IPS-11a (cell line): ENCODE measurements around the gene RPN1.
"Not testable (repeated sequence)": the region's sequence is repeated elsewhere in the genome, so short reads cannot be mapped to it uniquely, and the experiment has no call there.

Experiments
- H3K4me3 ChIP-seq: one replicate; pipeline ENCODE4 v1.5.1; 2013; ENCODE audit warnings: low read depth, low read length, control low read depth

Gene RPN1

DNA sequence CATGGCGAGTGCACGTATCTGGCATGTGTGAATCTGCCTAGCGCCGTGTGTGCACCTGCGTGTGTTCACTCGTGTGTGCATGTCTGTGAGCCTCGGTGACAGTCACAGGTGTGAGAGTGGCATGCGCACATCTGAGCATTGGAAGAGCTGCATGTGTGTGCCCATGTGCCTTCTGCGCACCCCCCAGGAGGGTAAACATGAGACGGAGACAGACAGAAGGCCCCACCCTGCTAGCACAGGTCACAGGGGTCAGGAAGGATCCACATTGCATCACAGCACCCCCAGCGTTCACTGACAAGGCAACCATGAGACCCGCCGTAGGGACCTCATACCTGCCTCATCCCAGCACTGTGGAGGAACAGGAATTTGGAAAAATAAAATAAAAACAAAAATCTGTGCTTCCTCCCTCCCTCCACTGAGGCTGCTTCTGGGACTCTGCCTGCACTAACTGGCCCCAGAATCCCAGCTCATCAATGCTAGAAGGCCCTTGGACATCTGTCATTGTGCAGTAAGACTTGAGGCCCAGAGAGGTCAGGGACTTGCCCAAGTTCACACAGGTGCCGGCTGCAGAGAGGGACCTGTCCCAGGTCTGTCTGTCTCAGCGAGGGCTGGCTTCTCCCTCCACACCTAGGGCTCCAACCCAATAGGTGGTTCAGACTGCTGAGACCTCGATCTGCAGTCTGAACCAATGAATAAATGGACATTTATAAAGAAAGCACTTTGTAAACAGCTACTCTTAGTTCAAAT lies 37.4 kb downstream of the RPN1 start:
- no peak overlapping the region for H3K4me3 ChIP-seq

DNA sequence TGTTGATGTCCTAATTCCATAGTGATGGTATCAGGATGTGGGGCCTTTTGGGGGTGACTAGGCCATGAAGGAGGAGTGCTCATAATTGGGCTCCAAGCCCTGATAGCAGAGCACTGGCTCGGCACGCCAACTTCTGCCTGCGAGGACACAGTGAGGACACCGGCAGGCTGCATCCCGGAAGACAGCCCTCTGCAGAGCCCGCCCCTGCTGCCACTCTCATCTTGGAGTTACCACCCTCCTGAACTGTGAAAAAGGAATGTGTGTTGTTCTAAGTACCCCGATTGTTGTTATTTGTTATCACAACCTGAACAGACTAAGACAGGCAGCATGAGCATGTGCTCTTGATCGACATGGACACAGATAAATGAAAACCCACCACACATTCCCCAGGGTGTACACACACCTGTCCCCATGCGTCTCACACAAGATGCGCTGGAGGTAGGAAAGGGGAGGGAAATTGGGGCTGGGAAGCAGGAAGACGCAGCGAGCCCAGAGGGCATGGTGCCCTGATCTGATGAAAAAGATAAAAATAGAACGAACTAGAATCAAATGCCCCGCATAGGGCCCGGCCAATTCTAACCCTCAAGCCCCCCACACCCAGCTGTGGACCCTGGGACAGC lies 40.1 kb downstream of the RPN1 start:
- no peak overlapping the region for H3K4me3 ChIP-seq

DNA sequence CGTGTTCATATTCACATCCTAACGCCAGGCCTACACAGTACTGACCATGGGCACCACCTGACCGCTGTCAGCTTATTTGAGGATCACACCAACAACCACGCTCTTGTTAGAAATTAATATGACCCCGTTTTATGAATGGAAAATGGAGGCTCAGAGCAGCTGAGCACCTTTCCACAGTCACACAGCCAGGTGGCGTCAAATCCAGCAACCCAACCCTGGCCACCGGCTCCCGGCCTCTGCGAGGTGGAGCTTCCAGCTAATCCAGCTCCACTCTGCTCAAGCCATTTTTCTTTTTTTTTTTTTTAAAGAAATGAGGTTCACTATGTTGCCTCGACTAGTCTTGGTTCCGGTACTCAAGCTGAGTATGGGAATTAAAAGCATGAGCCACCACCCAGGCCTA lies 41.3 kb downstream of the RPN1 start:
- H3K4me3 ChIP-seq = no peak overlapping the region

DNA sequence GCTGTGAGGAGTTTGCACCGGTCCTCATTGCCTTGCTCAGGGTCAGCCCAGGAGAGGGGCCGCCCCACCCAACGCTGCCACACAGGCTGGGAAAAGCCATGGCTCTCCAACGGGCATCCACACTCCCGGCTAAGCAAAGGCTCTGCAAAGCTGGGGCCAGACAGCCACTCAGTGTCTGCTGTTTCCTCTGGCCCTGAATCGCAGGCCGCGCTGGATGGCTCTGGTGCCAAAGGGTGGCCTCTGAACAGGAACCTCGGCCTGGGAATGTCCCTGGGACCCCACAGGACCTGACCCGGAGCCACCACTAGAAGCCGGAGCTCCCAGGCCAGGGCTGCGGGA lies 42.9 kb downstream of the RPN1 start:
- H3K4me3 ChIP-seq = no peak overlapping the region

DNA sequence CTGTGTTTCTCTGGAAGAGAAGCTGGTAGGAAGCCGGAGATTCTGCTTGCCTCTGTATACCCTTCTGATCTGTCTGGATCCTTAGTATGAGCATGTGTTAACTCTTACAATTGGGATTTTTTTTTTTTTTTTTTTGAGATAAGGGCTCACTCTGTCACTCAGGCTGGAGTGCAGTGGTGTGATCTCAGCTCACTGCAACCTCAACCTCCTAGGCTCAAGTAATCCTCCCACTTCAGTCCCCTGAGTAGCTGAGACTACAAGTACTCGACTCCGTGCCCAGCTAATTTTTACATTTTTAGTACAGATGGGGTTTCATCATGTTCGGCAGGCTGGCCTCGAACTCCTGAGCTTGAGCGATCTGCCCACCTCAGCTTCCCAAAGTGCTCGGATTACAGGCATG lies 44.5 kb downstream of the RPN1 start:
- H3K4me3 ChIP-seq = no peak overlapping the region

DNA sequence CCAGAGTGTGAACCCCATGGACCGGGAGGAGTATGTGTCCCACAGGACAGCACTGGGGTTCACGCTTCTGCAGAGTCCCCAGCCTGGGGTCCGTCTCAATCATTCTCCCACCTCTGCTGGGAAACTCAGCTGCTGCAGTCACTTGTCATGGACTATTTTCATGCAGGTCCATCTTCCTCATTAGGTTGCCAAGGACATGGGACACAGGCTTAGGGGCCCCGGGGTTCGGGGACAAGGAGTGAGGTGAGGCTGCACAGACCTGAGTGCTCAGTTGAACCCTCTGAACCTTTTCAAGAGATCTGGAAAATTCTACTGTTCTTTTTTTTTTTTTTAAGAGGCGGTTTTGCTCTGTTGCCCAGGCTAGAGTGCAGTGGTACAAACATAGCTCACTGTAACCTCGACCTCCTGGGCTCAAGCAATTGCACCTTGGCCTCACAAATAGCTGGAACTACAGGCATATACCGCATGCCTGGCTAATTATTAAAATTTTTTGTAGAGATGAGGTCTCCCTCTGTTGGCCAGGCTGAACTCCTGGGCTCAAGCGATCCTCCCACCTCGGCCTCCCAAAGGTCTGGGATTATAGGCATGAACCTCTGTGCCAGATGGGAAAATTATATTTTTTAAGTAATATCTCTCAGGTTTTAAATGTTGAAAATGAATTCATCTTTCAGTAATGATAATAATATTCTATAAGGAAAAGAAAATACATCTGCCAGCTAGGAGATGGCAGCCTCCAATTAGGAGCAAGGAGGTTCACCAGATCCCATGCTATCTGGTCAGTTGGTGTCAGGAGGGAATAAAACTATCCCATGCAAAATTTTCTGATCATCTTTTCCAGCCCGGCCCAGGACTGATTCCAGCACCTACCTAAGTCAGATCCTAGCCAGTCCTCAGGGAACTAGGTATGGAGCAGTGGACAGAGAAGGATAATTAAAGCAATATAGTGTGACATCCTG lies 45.2 kb downstream of the RPN1 start:
- no peak overlapping the region for H3K4me3 ChIP-seq

DNA sequence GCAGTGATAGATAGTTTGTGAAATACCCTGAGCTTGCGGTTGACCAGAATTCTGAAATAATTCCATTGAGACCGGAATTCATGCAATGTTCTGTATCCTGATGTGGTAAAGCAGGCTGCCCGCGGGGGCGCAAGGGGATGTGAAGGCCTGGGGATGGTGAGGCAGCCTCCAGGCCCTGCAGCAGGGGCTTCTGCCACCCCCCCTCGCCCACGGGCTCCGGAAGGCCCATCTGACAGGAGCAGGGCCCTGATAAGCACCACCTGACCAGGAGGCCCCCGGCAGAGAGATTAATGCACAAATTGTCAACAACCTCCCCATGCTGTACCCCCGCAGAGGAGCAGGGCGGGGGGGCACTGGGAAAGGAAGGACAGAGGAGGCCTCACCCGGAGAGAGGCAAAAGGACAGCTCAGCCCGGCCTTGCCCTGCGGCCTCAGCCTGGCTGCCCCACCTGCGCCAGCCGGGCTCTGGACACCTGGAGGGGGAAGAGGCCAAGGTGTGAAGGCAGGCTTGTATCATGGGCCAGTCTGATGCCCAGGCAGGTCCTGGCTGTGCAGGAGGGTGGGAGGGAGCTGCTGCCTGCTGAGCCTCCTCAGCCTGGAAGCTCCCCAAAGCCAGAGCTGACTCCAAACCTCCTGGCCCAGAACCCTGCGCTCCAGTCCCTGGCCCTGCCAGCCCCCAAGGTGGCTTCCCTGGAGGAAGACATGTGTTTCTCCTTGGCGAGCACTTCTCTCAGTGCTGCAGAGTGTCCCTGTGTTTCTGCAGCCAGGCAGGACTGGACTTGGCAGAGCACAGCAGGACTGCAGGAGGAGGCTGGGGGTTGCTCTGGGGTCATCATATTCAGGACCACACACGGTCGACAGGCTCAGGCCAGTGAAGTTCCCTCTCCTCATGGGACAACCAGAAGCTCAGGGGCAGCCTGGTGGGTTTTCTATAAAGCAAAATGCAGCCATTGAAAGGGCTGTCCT lies 46.5 kb downstream of the RPN1 start:
- H3K4me3 ChIP-seq = no peak overlapping the region

DNA sequence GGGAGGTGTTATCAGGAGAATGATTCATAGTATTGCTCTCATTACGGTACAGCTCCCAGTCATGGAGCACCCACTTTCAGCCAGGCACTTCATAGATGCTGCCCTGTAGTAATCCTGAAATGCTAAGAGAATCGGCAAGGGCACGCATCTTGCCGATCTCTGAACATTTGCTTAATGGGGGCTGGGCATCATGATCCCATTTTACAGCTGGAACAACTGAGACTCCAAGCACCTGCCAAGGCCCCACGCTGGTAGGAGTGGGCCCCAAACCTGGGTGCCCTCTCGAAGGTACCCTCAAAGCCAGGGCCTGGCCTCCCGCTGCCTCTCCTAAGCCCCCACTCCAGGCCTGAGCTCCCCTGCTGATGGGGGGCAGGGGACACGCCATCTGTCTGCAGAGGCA lies 47.3 kb downstream of the RPN1 start:
- H3K4me3 ChIP-seq = no peak overlapping the region

DNA sequence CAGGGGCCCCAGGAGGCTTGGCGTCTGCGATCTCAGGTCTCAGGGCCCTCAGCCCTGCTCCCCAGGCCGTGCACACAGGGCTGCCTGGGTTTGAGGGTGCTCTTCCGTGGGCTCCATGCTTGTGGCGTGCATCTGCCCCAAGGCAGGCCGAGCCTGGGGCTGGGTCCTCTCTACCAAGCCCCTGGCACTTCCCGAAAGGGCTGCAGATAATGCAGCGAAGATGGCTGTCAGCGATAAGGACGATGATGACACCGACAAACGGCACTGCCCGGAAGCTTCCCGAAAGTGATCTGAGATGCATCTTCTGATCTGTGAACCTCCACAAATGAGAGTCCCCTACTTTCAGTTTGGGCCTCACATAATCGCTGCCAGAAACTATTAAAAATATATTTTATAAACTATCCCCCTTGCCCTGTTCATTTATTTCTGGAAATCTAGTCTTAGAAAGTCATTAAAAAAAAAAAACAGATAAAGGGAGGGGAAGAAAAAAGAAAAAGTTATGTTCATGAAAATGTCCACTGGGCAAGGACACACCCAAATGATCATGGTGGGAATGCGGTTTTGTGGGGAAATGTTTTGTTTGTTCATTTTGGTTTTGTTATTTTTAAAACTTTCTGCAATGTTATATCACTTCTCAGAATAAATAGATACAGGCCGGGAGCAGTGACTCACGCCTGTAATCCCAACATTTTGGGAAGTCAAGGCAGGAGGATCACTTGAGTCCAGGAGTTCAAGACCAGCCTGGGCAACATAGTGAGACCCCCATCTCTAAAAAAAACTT lies 51.5 kb downstream of the RPN1 start:
- H3K4me3 ChIP-seq = no peak overlapping the region

DNA sequence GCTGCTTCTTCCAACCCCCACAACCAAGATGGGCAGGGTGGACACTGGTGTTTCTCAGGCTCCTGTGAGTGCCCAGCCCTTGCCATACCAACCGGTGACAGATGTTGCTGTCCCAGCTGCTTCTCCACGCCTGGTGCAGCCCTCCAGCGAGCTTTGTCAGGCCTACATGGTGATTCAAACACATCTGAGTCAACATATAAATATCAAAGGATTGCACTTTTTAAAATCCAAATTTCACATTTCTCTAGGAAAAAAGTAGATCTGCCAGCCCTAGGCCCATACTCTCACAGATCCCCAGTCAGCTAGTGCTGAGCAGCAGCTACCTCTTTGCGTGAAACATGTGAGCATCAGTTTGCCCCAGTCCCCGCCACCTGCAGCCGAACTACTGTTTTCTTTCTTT lies 52.7 kb downstream of the RPN1 start:
- no peak overlapping the region for H3K4me3 ChIP-seq

DNA sequence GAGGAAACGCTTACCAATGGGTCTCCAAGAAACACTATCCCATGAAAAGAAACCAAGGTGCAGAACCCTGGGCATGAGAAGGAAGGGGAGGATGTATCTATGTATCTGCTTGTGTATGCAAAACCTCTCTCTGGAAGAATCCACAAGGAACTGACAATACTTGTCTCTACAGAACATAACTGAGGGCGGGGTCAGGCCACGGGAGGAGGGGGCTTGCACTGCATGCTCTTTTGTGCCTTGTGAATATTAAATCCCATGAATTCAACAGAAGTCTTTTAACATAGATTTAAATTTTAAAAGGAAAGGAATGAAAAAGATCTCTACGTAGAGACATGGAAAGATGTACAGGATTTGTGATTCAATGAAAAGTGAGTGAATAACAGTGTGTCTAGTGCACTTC lies 57.8 kb downstream of the RPN1 start:
- H3K4me3 ChIP-seq = no peak overlapping the region

DNA sequence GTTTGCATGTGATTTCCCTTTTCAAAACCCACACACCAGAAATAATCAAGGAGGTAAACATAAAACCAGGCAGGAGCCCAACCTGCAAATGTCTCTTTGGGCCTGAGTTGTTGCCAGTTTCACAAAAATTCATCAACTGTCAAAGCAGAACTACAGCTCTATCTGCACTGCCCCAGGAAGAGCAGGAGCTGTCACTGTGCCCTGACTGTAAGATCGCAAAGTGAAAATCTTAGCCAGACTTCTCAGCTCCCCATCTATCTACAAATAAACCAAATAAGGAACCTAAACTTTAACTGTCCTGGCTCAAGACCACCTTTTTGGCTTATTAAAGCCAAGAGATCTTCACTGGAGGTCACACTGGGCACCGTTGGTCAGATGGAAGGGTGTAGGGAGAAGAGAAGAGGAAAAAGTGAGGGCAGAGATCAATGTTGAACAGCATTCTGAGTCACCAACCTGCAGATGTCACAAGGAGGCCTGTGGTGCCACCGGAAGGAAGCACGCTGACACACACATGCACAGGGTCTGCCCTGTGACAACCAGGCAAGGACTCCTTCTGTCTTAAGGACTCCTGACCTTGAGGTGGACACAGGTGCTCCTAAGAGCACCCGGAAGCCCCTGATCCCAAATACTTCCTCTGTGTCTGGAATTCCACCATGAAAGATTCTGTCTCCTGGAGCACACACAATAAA lies 58.7 kb downstream of the RPN1 start:
- no peak overlapping the region for H3K4me3 ChIP-seq

DNA sequence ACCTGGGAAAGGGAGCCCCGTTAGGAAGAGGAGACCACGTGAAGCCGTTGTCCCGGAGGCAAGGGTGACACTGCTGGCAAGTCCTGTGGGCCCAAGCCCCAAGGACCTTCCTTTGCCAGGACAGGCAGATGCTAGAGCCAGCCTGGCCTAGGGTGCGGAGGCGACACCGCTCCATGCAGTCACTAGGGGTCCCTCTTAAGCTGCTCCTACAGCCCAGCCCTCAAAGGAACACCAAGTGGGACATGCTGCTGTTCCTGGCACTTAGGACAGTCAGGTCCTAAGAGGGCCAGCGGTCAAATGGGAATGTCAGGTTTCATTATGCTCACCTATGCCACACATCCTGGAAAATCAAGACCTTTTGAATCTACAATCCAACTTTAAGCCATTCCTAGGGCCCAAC lies 59.7 kb downstream of the RPN1 start:
- no peak overlapping the region for H3K4me3 ChIP-seq

DNA sequence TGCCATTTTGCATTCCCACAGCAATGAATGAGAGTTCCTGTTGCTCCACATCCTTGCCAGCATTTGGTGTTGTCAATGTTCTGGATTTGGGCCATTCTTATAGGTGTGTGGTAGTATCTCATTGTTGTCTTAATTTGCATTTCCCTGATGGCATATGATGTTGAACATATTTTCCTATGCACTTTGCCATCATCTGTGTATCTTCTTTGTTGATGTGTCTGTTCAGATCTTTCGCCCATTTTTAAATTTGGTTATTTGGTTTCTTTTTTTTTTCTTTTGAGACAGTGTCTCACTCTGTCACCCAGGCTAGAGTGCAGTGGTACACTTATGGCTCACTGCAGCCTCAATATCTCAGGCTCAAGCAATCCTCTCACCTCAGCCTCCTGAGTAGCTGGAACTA lies 60.6 kb downstream of the RPN1 start:
- not testable (repeated sequence) for H3K4me3 ChIP-seq

DNA sequence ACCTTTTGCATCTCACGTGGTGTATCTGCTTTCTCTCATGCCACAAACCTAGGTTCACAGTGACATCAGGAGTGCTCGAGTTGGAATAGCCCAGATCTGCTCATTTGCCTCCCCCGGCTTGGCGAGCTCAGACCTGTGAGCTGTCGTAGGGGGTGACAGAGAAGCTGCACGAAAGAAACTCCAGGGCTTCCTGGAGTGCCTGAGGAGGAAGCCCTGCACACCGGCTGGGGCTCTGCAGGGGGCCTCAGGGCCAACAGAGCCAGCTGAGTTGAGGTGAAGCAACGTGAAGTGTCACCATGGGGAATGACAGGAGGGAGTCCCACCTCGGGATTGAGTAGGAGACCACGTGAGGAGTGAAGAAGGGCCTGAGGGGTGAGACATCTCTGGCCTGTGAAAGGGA lies 62.5 kb downstream of the RPN1 start:
- no peak overlapping the region for H3K4me3 ChIP-seq

DNA sequence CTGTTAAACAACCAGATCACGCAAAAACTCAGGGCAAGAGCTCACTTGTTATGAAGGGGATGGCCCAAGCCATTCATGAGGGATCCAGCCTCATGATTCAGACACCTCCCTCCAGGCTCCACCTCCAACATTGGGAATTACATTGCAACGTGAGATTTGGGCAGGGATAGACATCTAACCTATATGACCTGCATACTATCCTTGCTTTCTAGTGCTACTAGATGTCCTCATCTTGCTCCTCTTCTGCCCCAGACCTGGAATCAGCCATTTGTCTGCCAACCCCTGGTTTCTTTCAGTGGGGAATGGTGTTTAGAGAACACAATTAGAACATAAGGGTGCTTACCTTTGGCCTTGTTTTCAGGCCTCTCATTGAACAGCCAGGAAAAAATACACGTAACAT lies 63.2 kb downstream of the RPN1 start:
- H3K4me3 ChIP-seq = no peak overlapping the region

DNA sequence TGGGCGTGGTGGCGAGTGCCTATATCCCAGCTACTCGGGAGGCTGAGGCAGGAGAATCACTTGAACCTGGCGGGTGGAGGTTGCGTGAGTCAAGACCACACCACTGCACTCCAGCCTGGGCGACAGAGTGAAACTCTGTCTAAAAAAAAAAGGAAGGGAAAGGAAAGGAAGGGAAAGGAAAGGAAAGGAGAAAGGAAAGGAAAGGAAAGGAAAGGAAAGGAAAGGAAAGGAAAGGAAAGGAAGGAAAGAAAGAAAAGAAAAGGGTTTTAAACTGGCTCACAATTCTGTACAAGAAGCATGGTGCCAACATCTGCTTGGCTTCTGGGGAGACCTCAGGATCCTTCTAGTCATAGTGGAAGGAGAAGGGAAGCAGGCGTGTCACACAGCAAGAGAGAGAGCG lies 63.7 kb downstream of the RPN1 start:
- not testable (repeated sequence) for H3K4me3 ChIP-seq

DNA sequence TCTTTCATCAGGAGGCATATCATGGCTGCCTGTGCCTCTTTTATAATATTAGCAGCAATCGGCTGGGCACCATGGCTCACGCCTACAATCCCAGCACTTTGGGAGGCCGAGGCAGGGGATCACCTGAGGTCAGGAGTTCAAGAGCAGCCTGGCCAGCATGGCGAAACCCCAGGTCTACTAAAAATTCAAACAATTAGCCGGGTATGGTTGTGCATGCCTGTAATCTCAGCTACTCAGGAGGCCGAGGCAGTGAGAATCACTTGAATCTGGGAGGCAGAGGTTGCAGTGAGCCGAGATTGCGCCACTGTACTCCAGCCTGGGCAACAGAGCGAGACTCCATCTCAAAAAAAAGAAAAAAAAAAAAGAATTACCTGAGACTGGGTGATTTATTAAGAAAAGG lies 64.2 kb downstream of the RPN1 start:
- H3K4me3 ChIP-seq = not testable (repeated sequence)

DNA sequence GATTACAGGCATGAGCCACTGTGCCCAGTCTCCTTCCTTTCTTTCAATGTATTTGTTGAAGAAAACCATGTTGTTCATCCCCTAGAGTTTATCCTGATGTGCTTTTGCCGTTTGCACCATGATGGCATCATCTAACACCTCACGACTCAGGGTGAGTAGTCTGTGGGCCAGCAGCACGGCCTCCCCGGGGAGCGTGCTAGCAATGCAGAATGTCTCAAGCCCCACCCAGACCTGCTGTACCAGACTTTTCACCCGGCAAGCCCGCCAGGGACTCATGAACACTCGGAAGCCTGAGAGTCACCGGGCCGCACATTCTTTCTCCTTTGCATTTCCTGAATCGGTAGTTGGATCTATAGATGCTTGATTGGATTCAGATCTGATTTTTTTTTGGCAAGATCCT lies 64.6 kb downstream of the RPN1 start:
- H3K4me3 ChIP-seq = no peak overlapping the region
